Activated naive CD4-positive, alpha-beta T cell treated with anti-CD3 and anti-CD28 coated beads for 36 hours (primary cell): ENCODE results near the gene RUNX2. TPM values are rescaled to one million over a fixed set of nuclear protein-coding genes. Genes with fewer than 3 reads are reported as not detected.

Experiments
- CTCF ChIA-PET: fragments of 350-600 bp; sonication (Branson Sonifier 250); formaldehyde crosslinking; loops from one replicate; lab custom pipeline; 2021; ENCODE audit warnings: antibody characterized with exemption; lab: Charles Lee
- DNase-seq: peaks from one replicate; pipeline ENCODE4 v3.0.0-alpha.2; 2020
- H3K27ac Mint-ChIP-seq: one replicate; pipeline ENCODE4 v1.8.0; 2021; ENCODE audit warnings: mild to moderate bottlenecking, mixed read lengths
- H3K27me3 Mint-ChIP-seq: one replicate; pipeline ENCODE4 v1.8.0; 2021; ENCODE audit warnings: low read depth, mixed read lengths
- H3K36me3 Mint-ChIP-seq: one replicate; pipeline ENCODE4 v1.8.0; 2021; ENCODE audit warnings: low read depth, mixed read lengths
- H3K4me1 Mint-ChIP-seq: one replicate; pipeline ENCODE4 v1.8.0; 2021; ENCODE audit warnings: low read depth, mixed read lengths
- H3K4me3 Mint-ChIP-seq: one replicate; pipeline ENCODE4 v1.8.0; 2021; ENCODE audit warnings: mild to moderate bottlenecking, moderate library complexity, mixed read lengths
- H3K9me3 Mint-ChIP-seq: one replicate; pipeline ENCODE4 v1.8.0; 2021; ENCODE audit warnings: mixed read lengths
- intact Hi-C: fragments of 100-400 bp; cut with micrococcal nuclease; formaldehyde crosslinking; loops from one replicate; pipeline ENCODE4 v1.15.1; 2023
- total RNA-seq, 2 experiments: library from RNA; stranded (reverse); gene quantifications; one replicate each; pipeline ENCODE4 v1.2.3, GENCODE V29; 2021

RUNX2 gene
- total RNA-seq, 2 experiments from 2014 or later: 3.1 to 3.6 TPM

GRCh38 chr6:45586216-45587171 is 258.4 kb downstream of the RUNX2 start:
- no peaks in the 10 kb centered on the region for H3K36me3 Mint-ChIP-seq
- H3K4me1 Mint-ChIP-seq: peaks cover 69% of the 10 kb centered on the region
- no peak overlapping the region for H3K4me3 Mint-ChIP-seq
- peaks cover 2% of the 10 kb centered on the region for H3K9me3 Mint-ChIP-seq
- no peaks in the 10 kb centered on the region for H3K27me3 Mint-ChIP-seq
- CTCF ChIA-PET: no interaction called here
- no peak overlapping the region for H3K27ac Mint-ChIP-seq
- peak; percentile 56 for DNase-seq
- intact Hi-C loops: loop anchor here (2.0 to 5.0 kb wide), 5 partner anchors 89 to 336 kb away; no protein-coding TSS in a partner anchor

GRCh38 chr6:45587229-45588060 is 259.3 kb downstream of the RUNX2 start:
- H3K27ac Mint-ChIP-seq: peak overlapping the region; percentile 47
- intact Hi-C loops: loop anchor here (2.0 to 5.0 kb wide), 5 partner anchors 90 to 335 kb away; no protein-coding TSS in a partner anchor
- H3K36me3 Mint-ChIP-seq: no peaks in the 10 kb centered on the region
- no peaks in the 10 kb centered on the region for H3K9me3 Mint-ChIP-seq
- peaks cover 77% of the 10 kb centered on the region for H3K4me1 Mint-ChIP-seq
- no peak overlapping the region for H3K4me3 Mint-ChIP-seq
- DNase-seq: no peak
- CTCF ChIA-PET: no interaction called here
- H3K27me3 Mint-ChIP-seq: no peaks in the 10 kb centered on the region

DNA sequence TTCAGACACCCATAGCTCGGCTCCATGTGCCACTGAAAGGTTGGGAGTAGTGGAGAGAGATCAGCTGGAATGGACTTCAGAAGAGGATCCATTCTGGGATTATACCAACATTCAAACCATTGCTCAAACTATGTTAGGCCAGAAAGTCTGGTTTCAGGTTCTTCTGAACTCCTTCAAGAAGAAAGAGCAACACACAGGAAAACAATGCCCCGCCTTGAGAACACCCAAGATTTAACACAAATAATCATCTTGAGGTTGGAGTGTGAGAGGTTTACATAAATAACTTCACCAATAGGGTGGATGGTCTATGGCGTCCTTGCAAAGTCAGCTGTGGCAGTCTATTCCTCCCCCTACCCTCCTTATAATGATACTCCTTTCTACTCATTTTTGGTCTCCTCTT is 261.2 kb downstream of the RUNX2 start:
- H3K4me3 Mint-ChIP-seq: no peak overlapping the region
- intact Hi-C loops: loop anchor here (5.0 kb wide), 2 partner anchors 92 to 333 kb away; no protein-coding TSS in a partner anchor
- DNase-seq: no peak
- CTCF ChIA-PET: no interaction called here
- peaks cover 76% of the 10 kb centered on the region for H3K4me1 Mint-ChIP-seq
- no peaks in the 10 kb centered on the region for H3K36me3 Mint-ChIP-seq
- no peak overlapping the region for H3K27ac Mint-ChIP-seq
- H3K9me3 Mint-ChIP-seq: no peaks in the 10 kb centered on the region
- H3K27me3 Mint-ChIP-seq: no peaks in the 10 kb centered on the region

- CTCF ChIA-PET: interaction anchor here (0.9 to 1.1 kb wide), 2 partner anchors 10 to 50 kb away, joined by 3 read pairs; no protein-coding TSS in a partner anchor
- H3K9me3 Mint-ChIP-seq: no peaks in the 10 kb centered on the region
- intact Hi-C loops: loop anchor here (1.0 to 2.0 kb wide), 2 partner anchors 112 to 121 kb away; no protein-coding TSS in a partner anchor
- no peaks in the 10 kb centered on the region for H3K36me3 Mint-ChIP-seq
- no peaks in the 10 kb centered on the region for H3K27me3 Mint-ChIP-seq
- DNase-seq: no peak
- H3K27ac Mint-ChIP-seq: no peak overlapping the region
- no peak overlapping the region for H3K4me3 Mint-ChIP-seq
- H3K4me1 Mint-ChIP-seq: peaks cover 77% of the 10 kb centered on the region
These were observed 262.1 kb downstream of the RUNX2 start for GRCh38 chr6:45590226-45590625.

GRCh38 chr6:45590696-45591184 is 262.6 kb downstream of the RUNX2 start:
- Mint-ChIP-seq H3K27me3 (no peaks in the 10 kb centered on the region), H3K4me1 (peaks cover 76% of the 10 kb centered on the region), H3K9me3 (no peaks in the 10 kb centered on the region), H3K27ac (no peak overlapping the region), H3K36me3 (no peaks in the 10 kb centered on the region), H3K4me3 (no peak overlapping the region)
- intact Hi-C loops: loop anchor here (1.0 to 2.0 kb wide), 2 partner anchors 112 to 120 kb away; no protein-coding TSS in a partner anchor
- CTCF ChIA-PET: interaction anchor here (0.9 to 1.1 kb wide), 2 partner anchors 10 to 49 kb away, joined by 3 read pairs; no protein-coding TSS in a partner anchor
- DNase-seq: no peak

- no peak overlapping the region for H3K4me3 Mint-ChIP-seq
- H3K27ac Mint-ChIP-seq: no peak overlapping the region
- no peaks in the 10 kb centered on the region for H3K9me3 Mint-ChIP-seq
- intact Hi-C loops: loop anchor here (2.0 kb wide), 1 partner anchor 119 kb away; no protein-coding TSS in a partner anchor
- CTCF ChIA-PET: interaction anchor here (0.9 to 1.1 kb wide), 2 partner anchors 9 to 49 kb away, joined by 3 read pairs; no protein-coding TSS in a partner anchor
- no peaks in the 10 kb centered on the region for H3K27me3 Mint-ChIP-seq
- no peak for DNase-seq
- H3K4me1 Mint-ChIP-seq: peaks cover 71% of the 10 kb centered on the region
- H3K36me3 Mint-ChIP-seq: no peaks in the 10 kb centered on the region
These were observed 263.2 kb downstream of the RUNX2 start for GRCh38 chr6:45591306-45591705.

GRCh38 chr6:45591890-45592289 is 263.8 kb downstream of the RUNX2 start:
- H3K27ac Mint-ChIP-seq: no peak overlapping the region
- no peaks in the 10 kb centered on the region for H3K9me3 Mint-ChIP-seq
- no peak for DNase-seq
- peaks cover 65% of the 10 kb centered on the region for H3K4me1 Mint-ChIP-seq
- intact Hi-C loops: loop anchor here (2.0 kb wide), 1 partner anchor 119 kb away; no protein-coding TSS in a partner anchor
- no peak overlapping the region for H3K4me3 Mint-ChIP-seq
- no peaks in the 10 kb centered on the region for H3K36me3 Mint-ChIP-seq
- CTCF ChIA-PET: no interaction called here
- no peaks in the 10 kb centered on the region for H3K27me3 Mint-ChIP-seq

DNA sequence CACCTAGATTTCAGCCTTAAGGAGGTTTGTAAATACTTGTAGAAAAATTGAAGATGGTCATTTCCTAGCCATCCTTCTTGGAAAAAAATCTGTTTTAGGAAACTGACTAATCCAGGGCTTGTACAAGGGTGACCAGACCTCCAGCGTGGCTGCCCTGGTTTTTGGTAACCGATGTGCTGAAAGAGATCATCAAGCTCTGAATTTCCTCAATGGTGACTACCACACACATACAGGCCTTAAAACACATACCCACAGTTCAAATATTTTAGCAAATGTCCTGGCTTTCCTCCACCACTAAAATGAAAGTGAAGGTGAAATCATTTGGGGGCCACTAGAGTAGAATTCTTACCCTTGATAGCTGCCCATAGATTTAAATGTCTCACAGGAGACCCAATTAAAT is 264.9 kb downstream of the RUNX2 start:
- Mint-ChIP-seq H3K9me3 (no peaks in the 10 kb centered on the region), H3K4me3 (no peak overlapping the region), H3K4me1 (peaks cover 54% of the 10 kb centered on the region), H3K27ac (no peak overlapping the region), H3K36me3 (no peaks in the 10 kb centered on the region), H3K27me3 (no peaks in the 10 kb centered on the region)
- intact Hi-C loops: no loop called here
- DNase-seq: no peak
- CTCF ChIA-PET: no interaction called here

DNA sequence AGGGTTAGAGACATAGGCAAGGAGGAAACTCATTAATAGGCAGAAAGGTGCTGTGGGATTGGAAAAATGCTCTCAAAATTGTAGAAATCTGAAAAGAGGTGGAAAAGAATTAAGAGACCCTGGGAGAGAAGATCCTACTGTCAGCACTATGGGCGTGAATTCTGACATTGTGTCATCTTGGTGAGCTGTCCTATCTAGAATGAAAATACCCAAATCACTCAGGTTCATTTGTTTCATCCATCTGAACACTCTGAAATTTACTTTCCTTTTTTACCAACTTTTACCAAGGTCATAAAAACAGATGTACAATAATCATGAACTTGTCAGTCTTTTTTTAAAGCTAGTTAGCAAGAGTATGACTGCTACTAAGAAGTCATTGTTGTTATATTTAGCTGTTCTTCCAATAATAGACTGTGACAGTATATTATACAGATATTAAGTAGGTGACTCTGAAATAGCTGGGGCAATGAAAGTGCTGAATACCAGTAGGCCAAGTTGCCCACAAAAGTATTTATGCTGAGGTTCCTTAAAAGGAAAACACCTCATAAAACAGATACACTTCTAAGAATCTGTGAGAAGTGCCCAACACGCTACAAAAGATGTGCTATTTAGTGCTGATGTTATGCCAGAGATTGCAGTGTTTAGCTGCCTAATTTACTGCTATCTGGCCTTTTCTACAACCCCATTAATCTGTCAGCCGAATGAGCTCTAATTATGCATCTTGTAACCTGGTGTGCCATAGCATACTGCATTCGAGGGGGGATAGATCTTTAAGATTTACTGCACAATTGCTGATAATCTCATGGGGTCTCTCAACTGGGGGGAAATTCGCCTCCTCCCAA is 267.1 kb downstream of the RUNX2 start:
- Mint-ChIP-seq H3K27me3 (no peaks in the 10 kb centered on the region), H3K27ac (no peak overlapping the region), H3K4me3 (no peak overlapping the region), H3K9me3 (peaks cover 8% of the 10 kb centered on the region), H3K36me3 (peaks cover 3% of the 10 kb centered on the region), H3K4me1 (peaks cover 37% of the 10 kb centered on the region)
- intact Hi-C loops: no loop called here
- CTCF ChIA-PET: no interaction called here
- DNase-seq: no peak

DNA sequence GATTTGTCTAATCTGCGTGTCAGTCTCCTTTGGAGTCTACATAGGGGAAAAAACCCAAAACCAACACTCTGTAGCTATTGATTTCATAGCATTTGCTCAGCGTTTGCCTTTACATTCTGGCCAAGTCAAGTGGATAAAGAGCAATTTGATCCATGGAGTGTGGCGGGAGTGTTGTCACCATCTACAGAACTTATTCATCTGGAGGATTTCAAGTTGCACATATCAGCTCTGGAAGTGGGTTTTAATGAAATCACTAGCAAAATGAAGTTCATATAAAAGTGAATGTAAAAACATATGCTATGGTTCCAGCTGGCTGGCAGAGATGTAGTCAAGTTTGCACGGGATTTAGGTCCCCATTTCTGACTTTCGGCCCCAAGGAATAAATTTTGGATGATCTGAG is 269.3 kb downstream of the RUNX2 start:
- CTCF ChIA-PET: no interaction called here
- H3K4me3 Mint-ChIP-seq: no peak overlapping the region
- DNase-seq: no peak
- intact Hi-C loops: no loop called here
- H3K27ac Mint-ChIP-seq: no peak overlapping the region
- H3K4me1 Mint-ChIP-seq: peaks cover 17% of the 10 kb centered on the region
- H3K36me3 Mint-ChIP-seq: peaks cover 5% of the 10 kb centered on the region
- peaks cover 13% of the 10 kb centered on the region for H3K9me3 Mint-ChIP-seq
- H3K27me3 Mint-ChIP-seq: no peaks in the 10 kb centered on the region

- DNase-seq: no peak
- no peak overlapping the region for H3K27ac Mint-ChIP-seq
- H3K4me1 Mint-ChIP-seq: peaks cover 13% of the 10 kb centered on the region
- intact Hi-C loops: no loop called here
- H3K27me3 Mint-ChIP-seq: peaks cover 1% of the 10 kb centered on the region
- H3K4me3 Mint-ChIP-seq: no peak overlapping the region
- peaks cover 6% of the 10 kb centered on the region for H3K36me3 Mint-ChIP-seq
- CTCF ChIA-PET: no interaction called here
- peaks cover 21% of the 10 kb centered on the region for H3K9me3 Mint-ChIP-seq
These were observed 270.9 kb downstream of the RUNX2 start for GRCh38 chr6:45599053-45599452.
